Kidney (tissue), 14 donors: ENCODE measurements around the gene TMCC1. TPM values are rescaled to one million over a fixed set of nuclear protein-coding genes. Genes with fewer than 3 reads are reported as not detected.

Source experiments
- DNase-seq, 5 donors: peaks; one replicate each; pipeline ENCODE4 v3.0.0-alpha.2; 2013 to 2020
- FAIRE-seq: peaks from 2 replicates; lab custom pipeline; 2012; peaks lifted over from hg19 to GRCh38; lab: Jason Lieb, UNC
- H3K27ac ChIP-seq, 2 donors: one replicate each; pipeline ENCODE4 v1.7.0; 2013; ENCODE audit warnings: low read depth in 2 of 2, low read length in 2 of 2, inconsistent platforms in 1 of 2
- H3K27me3 ChIP-seq: one replicate; pipeline ENCODE4 v1.7.1; 2013; ENCODE audit warnings: low read length, inconsistent platforms; ENCODE audit not compliant: control insufficient read depth, insufficient read depth
- H3K36me3 ChIP-seq, 3 donors: one replicate each; pipeline versions ENCODE4 v1.7.0 to v1.7.1; 2013; ENCODE audit warnings: low read length in 3 of 3, control low read depth in 1 of 3, inconsistent platforms in 1 of 3; ENCODE audit not compliant: insufficient read depth in 3 of 3, control insufficient read depth in 2 of 3
- H3K4me1 ChIP-seq, 3 donors: one replicate each; pipeline versions ENCODE4 v1.7.0 to v1.7.1; 2013; ENCODE audit warnings: low read length in 3 of 3, inconsistent platforms in 1 of 3, low read depth in 1 of 3; ENCODE audit not compliant: control insufficient read depth in 2 of 3, insufficient read depth in 2 of 3
- H3K4me3 ChIP-seq, 3 donors: one replicate each; pipeline versions ENCODE4 v1.7.0 to v1.8.1; 2013; ENCODE audit warnings: low read length in 3 of 3, control low read depth in 1 of 3, inconsistent platforms in 1 of 3
- H3K9ac ChIP-seq, 3 donors: one replicate each; pipeline versions ENCODE4 v1.7.0 to v1.7.1; 2013; ENCODE audit warnings: low read length in 3 of 3, control low read depth in 1 of 3, inconsistent platforms in 1 of 3
- H3K9me3 ChIP-seq, 3 donors: one replicate each; pipeline versions ENCODE4 v1.7.0 to v1.7.1; 2013; ENCODE audit warnings: low read length in 3 of 3, control low read depth in 1 of 3, inconsistent platforms in 1 of 3; ENCODE audit not compliant: control insufficient read depth in 2 of 3, insufficient read depth in 1 of 3
- intact Hi-C: fragments of 100-400 bp; cut with DNase I; formaldehyde crosslinking; loops from one replicate; pipeline ENCODE4 v1.11.1; 2022
- polyA plus RNA-seq: library from polyadenylated mRNA; stranded (reverse); fragments of 350-450 nt; fragmentation: Illumina TruSeq; extraction: RNeasy Lipid Tissue Mini Kit (QIAGEN cat#74804); gene quantifications from one replicate; pipeline ENCODE4 v1.2.3, GENCODE V29; 2014; ENCODE audit warnings: low read depth, low replicate concordance; ENCODE audit not compliant: insufficient read depth
- total RNA-seq: library from RNA; stranded (reverse); fragmentation: NEBNext Ultra II Directional; extraction: Animal tissue kit (Norgen Biotek cat#: 25700); gene quantifications from one replicate; pipeline ENCODE4 v1.2.1, GENCODE V29; 2021
- TF ChIP-seq, protein P1 (sequence below): IDR thresholded peaks from 3 replicates; pipeline ENCODE4 v1.5.1; 2012; ENCODE audit warnings: mild to moderate bottlenecking, moderate library complexity, borderline replicate concordance; ENCODE audit not compliant: insufficient read depth; ENCODE audit errors: extremely low read depth
- donor health status: control.
- donor health status: control.
- donor health status: control.
- donor health status: control.
- donor health status: control.
- donor health status: DM: yes; HTN: yes; CAD: no.
- donor health status: Normal renal cell carcinoma (clear cell type).

The TMCC1 gene
- total and polyA plus RNA-seq, 2 donors from 2014 or later = 8.4 to 42.4 TPM

DNA sequence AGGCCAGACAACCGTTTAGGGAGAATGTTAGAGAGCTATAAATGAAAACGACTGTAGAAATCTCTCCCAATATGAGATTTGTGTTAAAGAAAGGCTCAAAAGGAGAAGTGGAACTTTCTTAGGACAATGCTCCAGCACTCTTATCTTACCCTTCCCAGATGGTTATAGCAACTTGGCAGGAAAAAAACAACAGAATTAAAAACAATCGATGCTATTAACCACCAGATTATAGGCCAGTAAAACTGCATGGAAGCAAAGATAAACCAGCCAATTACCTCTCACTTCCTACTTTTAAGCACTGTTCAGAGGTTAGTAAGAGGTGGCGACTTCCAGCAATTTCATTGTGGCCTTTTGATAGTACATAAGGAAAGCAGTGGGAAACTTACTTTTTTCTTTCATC lies 72.9 kb downstream of the TMCC1 start:
- TF ChIP-seq, protein P1, sequence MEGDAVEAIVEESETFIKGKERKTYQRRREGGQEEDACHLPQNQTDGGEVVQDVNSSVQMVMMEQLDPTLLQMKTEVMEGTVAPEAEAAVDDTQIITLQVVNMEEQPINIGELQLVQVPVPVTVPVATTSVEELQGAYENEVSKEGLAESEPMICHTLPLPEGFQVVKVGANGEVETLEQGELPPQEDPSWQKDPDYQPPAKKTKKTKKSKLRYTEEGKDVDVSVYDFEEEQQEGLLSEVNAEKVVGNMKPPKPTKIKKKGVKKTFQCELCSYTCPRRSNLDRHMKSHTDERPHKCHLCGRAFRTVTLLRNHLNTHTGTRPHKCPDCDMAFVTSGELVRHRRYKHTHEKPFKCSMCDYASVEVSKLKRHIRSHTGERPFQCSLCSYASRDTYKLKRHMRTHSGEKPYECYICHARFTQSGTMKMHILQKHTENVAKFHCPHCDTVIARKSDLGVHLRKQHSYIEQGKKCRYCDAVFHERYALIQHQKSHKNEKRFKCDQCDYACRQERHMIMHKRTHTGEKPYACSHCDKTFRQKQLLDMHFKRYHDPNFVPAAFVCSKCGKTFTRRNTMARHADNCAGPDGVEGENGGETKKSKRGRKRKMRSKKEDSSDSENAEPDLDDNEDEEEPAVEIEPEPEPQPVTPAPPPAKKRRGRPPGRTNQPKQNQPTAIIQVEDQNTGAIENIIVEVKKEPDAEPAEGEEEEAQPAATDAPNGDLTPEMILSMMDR = no peak

GRCh38 chr3:129812589-129812988 lies 80.9 kb downstream of the TMCC1 start:
- no peaks in the 10 kb centered on the region for H3K27me3 ChIP-seq
- no peak overlapping the region for H3K9ac ChIP-seq
- intact Hi-C loops = no loop called here
- H3K4me3 ChIP-seq = no peak overlapping the region
- H3K27ac ChIP-seq = no peak overlapping the region
- TF ChIP-seq, protein P1 = no peak
- no peaks in the 10 kb centered on the region for H3K4me1 ChIP-seq
- FAIRE-seq (no peak), DNase-seq (no peak)
- H3K36me3 ChIP-seq = no peaks in the 10 kb centered on the region
- H3K9me3 ChIP-seq = no peaks in the 10 kb centered on the region

More for the DNA sequence above, 72.9 kb downstream of the TMCC1 start:
- no peaks in the 10 kb centered on the region for H3K27me3 ChIP-seq
- H3K4me3 ChIP-seq = no peak overlapping the region
- no peaks in the 10 kb centered on the region for H3K36me3 ChIP-seq
- DNase-seq = no peak
- intact Hi-C loops = loop anchor here (10.0 kb wide), 1 partner anchor 166 kb away; no protein-coding TSS in a partner anchor
- H3K9me3 ChIP-seq = no peaks in the 10 kb centered on the region
- H3K9ac ChIP-seq = no peak overlapping the region
- peaks cover 0 to 4% (median 0%) of the 10 kb centered on the region in 3 donors for H3K4me1 ChIP-seq
- no peak overlapping the region for H3K27ac ChIP-seq
- no peak for FAIRE-seq

GRCh38 chr3:129809297-129809696 lies 84.2 kb downstream of the TMCC1 start:
- H3K9ac ChIP-seq = no peak overlapping the region
- TF ChIP-seq, protein P1 = no peak
- no peak overlapping the region for H3K27ac ChIP-seq
- FAIRE-seq (no peak), DNase-seq (no peak)
- H3K9me3 ChIP-seq = no peaks in the 10 kb centered on the region
- no peaks in the 10 kb centered on the region for H3K4me1 ChIP-seq
- H3K27me3 ChIP-seq = no peaks in the 10 kb centered on the region
- H3K4me3 ChIP-seq = no peak overlapping the region
- intact Hi-C loops = no loop called here
- no peaks in the 10 kb centered on the region for H3K36me3 ChIP-seq

GRCh38 chr3:129796146-129796545 lies 97.4 kb downstream of the TMCC1 start:
- Histone ChIP-seq H3K9me3 (no peaks in the 10 kb centered on the region), H3K27ac (no peak overlapping the region), H3K27me3 (no peaks in the 10 kb centered on the region), H3K4me1 (peaks cover 0 to 8% (median 0%) of the 10 kb centered on the region in 3 donors), H3K9ac (no peak overlapping the region), H3K4me3 (no peak overlapping the region), H3K36me3 (no peaks in the 10 kb centered on the region)
- no peak for DNase-seq
- no peak for FAIRE-seq
- TF ChIP-seq, protein P1 = no peak
- intact Hi-C loops = no loop called here
